GM21786 (cell line): ENCODE measurements around the gene SLC29A3.

Source experiments
- ATAC-seq: cut with Tn5 transposase; IDR thresholded peaks from one replicate; pipeline ENCODE4 v1.9.1; 2021; ENCODE audit not compliant: unreplicated experiment

The SLC29A3 gene

DNA sequence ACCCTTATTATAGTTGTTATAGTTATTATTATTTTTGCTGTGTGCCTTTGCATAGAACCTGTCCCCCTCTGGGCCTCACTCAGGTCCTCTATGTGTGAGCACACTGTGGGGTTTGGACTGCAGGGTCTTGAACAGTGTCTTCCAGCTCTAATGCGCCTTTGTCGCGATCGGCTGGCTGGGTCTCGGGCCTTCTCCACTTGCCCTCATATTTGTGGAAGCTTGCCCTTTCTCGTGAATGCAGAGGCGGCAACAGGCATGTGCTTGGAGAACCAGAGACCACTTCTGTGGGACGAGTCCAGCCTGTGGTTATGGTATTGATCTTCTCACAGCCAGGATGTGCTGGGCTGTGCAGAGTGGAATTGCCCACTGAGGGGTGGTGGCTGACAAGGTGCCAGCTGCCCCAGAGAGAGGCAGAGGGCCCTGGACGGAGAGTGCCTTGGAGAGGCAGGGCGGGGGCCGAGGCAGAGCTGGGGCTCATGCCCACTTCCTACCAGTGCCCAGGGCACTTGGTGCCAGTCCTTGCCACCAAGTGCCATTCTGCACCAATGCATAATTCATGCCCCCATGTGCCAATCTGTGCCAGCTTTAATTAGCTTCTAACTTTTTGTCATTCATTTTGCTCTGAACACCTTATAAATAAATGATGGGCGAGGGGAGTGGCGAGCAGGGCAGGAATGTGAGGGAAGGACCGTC is 70.9 kb downstream of the SLC29A3 start:
- ATAC-seq: no peak

- no peak for ATAC-seq
These were observed 71.4 kb downstream of the SLC29A3 start for GRCh38 chr10:71390461-71390835.

GRCh38 chr10:71390921-71391690 is 72.0 kb downstream of the SLC29A3 start:
- no peak for ATAC-seq

DNA sequence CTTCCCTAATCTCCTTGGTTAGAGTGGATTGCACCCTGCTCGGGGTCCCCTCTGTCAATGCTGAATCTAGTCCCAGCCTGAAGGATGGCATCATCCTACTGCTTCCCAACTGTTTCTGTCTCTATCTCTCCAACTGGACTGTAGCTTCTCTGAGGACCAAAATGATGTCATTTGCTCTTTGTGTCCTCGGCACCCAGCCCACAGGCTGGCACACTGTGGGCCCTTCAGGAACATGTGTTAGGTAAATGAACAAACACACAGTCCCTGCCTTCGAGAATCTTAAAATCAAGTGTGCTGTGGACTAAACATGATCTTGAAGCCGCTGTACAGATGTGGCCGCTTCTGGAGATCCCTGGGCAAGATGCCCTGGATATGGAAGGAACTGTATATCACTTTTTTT is 72.6 kb downstream of the SLC29A3 start:
- ATAC-seq: no peak

- ATAC-seq: no peak
These were observed 73.2 kb downstream of the SLC29A3 start for GRCh38 chr10:71392292-71392691.

- no peak for ATAC-seq
These were observed 74.0 kb downstream of the SLC29A3 start for GRCh38 chr10:71392791-71393781.

GRCh38 chr10:71393841-71394475 is 74.9 kb downstream of the SLC29A3 start:
- no peak for ATAC-seq

- ATAC-seq: no peak
These were observed 76.0 kb downstream of the SLC29A3 start for GRCh38 chr10:71394926-71395562.

DNA sequence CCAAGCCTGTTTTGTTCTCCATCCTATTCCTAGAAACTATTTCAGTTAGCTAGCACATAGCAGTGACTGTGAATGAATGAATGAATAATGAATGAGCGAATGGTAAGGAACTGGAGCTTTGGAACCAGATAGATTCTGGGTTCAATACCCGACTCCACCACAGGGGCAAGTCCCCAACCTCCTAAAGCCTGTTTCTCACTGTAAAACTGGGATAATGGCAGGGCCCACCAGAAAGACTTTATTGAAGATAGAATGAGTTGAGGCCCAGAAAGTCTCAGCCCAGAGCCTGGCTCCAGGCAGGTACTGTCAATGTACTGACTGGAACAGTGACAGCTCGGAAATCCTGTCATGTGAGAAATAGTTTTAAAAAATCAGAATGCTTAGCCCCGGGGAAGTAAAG is 76.6 kb downstream of the SLC29A3 start:
- ATAC-seq: no peak

GRCh38 chr10:71396084-71396710 is 77.1 kb downstream of the SLC29A3 start:
- ATAC-seq: no peak

DNA sequence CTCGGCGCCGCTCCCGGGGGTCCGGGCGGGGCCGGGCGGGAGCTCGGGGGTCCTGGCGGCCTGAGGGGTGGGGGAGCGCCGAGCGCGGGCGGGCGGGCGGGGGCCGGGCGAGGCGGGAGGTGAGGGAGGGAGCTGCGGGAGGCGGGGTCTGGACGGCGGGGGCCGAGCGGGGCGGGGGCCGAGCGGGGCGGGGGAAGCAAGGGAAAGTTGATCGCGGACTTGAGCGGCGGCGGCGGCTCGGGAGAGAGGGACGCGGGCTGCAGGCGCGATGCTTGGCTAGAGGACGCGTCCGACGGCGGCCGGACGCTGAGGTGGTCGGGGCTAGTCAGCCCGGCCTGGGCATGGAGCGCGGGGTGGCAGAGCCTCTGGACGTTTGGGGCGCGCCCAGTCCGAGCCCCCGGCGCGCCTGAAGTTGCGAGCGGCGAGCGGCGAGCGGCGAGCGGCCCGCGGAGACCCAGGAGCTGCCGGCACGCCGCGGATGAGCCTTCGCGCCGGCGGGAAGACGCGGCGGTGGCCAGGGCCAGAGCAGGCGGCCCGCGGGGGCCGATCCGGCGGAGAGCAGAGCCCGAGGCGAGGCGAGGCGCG is 77.7 kb downstream of the SLC29A3 start, which contains the start of gene CDH23:
Gene CDH23 (plus strand): TSS at position 210 of the 585 bp plus-strand sequence. CDS start 42,912 bp downstream, outside the sequence.
- no peak for ATAC-seq

GRCh38 chr10:71397296-71398212 is 78.5 kb downstream of the SLC29A3 start:
- ATAC-seq: no peak

GRCh38 chr10:71398976-71399375 is 79.9 kb downstream of the SLC29A3 start:
- no peak for ATAC-seq

DNA sequence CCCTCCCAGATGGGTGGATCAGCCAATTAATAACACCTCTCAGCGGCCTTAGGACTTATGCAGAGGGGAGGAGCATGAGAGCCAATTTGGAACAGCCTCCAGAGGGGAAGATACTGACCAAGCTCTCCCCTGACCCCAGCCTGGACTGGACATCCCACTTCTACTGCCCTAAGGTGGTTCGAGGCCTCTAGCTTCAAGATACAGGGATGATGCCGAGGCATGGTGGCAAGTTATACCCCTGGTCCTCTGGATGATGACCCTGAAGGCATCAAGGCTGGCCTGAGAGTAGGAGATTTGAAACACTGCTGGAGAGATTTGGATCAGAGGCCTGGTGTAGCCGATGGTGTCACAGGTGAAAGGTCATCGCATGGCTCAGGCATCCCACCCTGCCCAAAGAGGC is 80.9 kb downstream of the SLC29A3 start:
- no peak for ATAC-seq

GRCh38 chr10:71401056-71401455 is 82.0 kb downstream of the SLC29A3 start:
- ATAC-seq: no peak

DNA sequence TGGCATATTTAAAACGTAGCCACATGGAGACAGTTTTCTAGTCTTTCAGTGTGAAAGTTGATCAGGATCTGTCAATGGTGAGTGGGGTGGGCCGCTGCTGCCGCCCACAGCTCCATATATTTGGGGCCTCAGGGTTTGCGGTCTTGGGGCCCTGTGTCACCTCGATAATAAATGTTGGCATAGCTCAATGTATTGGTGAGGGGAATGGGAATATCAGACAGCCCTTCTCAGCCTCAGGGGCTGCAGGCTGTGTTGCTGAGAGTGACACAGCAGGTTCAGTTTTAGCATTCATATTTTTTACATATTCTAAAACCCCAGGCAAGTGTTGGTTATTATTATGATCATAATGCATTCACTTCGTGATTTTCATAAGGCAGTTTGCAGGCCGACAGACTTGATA is 82.9 kb downstream of the SLC29A3 start:
- ATAC-seq: no peak

DNA sequence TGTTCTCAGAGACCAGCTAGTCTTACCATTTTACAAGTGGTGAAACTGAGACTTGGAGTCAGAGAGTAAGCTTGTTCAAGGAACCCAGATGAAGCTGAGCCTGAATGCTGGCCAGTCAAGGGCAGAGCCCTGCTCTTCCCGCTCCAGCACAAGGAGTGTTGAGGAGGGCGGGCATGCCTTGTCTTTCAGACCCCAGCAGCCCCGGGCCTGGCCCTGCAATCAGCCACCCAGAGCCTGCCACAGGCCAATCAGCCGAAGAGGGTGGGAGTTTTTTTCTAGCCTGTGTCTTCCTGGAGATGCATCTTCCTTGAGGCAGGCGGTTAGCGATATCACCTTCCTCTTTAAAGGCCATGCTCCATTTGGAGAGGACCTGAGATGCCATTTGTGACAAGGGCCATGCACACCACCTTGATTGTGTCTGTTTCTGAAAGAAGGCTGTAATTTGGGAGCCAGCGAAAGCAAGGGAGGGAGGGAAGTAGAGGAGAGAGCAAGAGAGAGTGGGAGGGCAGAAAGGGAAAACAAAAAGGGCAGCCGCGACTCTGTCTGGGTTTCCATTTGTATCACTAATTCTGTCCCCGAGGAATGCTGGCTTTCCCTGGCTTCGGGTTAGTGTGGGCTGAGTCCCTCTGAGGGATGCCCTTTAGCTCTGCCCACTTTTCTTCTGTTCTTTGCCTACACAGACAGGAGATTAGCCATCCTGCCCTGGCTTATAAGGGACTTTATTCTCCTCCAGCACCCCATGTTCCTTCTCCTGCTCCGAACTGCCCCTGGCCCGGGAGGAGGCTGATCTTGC is 85.6 kb downstream of the SLC29A3 start:
- no peak for ATAC-seq

- ATAC-seq: no peak
These were observed 87.8 kb downstream of the SLC29A3 start for GRCh38 chr10:71406878-71407277.
